Measurements from ENCODE around the gene SUN3. TPM values are rescaled to one million over a fixed set of nuclear protein-coding genes. Genes with fewer than 3 reads are reported as not detected.

Gene SUN3, protein sequence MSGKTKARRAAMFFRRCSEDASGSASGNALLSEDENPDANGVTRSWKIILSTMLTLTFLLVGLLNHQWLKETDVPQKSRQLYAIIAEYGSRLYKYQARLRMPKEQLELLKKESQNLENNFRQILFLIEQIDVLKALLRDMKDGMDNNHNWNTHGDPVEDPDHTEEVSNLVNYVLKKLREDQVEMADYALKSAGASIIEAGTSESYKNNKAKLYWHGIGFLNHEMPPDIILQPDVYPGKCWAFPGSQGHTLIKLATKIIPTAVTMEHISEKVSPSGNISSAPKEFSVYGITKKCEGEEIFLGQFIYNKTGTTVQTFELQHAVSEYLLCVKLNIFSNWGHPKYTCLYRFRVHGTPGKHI
- total RNA-seq, result not detected in 2 replicates

DNA sequence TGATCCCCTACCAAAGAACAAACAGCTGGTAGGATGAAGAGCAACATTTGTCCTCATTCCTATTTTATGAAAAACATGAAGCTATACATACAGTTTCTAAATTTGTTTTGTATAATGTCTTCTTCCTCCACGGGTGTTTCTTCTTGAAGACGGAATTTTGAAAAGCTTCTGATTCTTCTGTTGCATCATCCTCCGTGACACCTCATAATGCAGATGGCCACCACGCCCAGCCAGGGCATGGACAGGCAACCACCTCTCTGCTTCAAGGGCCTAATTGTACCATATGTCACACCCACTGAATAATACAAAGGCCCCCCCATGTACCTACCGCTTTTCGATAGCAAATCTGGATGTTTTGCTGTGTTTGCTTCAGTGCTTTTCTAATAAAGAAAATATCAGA is at the start of gene SUN3:
Gene SUN3, minus strand, starts transcription at position 170 of the 400 bp plus-strand sequence. Its CDS starts 169 bp downstream, at position 1.

DNA sequence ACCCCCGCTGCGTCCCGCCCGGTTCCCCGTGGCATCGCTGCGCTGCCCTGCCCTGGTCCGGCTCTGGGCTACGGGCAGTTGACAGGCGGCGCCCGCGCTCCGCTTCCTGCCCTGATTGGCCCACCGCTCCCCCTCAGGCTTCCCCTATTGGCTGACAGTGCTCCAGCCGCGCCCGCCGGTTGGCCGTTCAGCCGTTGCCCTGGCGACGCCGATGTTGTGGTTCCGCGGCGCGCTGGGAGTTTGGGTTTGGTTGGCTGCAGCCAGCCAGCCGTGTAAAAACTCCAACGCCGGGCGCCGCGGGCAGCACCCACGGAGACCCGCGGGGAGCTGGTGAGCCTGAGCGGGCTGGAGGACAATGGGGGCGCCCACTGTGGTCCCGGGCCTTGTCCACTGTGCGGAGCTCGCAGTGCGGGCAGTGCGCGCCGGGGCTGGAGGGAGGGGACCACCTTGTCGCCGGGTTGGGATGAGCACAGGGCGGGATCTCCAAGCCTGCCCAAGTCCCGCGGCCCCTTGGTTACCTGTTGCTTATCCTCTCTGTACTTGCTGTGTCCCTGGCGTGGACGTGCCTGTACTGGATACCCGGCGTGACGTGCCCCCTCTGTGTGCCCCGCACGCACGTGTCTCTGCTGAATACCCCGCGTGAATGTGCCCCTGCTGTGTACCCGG is 6.5 kb upstream of the SUN3 start, which contains the start of gene C7orf57:
Gene C7orf57, plus strand, starts transcription at position 243 of the 666 bp plus-strand sequence. CDS start 766 bp downstream, outside the sequence.

DNA sequence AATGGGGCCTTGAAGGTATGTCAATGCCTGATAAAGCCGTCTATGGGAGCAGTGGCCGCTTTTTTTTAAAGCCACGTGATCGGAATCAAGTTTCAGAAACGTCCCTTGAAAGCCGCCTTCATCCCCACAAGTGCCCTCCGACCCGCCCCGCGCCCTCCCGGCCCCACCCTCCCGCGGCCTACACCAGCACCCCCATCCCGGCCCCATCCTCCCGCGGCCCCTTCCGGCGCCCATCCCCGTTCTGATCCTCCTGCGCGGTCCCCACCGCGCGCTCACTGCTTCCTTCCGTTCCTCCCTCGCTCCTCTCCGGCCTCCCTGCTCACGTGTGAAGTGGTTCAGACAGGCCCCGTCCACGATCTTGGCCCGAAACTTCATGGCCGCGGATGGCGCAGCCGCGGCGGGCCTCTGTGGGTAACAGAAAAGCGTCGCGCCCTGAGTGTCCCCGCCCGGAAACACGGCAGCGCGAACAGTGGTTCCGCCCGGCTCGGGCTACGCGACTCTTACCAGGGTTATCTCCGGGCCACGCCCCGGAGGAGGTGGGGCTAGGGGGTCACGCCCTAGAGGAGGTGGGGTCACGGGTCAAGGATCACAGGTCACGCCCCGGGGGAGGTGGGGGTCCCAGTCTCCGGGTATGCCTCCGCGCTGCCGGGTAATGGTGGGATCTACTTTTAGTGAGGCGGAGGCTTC is 49.6 kb downstream of the SUN3 start, which contains the start of gene HUS1:
Gene HUS1, minus strand, starts transcription at position 471 of the 687 bp plus-strand sequence. Its CDS starts 96 bp downstream, at position 375.

DNA sequence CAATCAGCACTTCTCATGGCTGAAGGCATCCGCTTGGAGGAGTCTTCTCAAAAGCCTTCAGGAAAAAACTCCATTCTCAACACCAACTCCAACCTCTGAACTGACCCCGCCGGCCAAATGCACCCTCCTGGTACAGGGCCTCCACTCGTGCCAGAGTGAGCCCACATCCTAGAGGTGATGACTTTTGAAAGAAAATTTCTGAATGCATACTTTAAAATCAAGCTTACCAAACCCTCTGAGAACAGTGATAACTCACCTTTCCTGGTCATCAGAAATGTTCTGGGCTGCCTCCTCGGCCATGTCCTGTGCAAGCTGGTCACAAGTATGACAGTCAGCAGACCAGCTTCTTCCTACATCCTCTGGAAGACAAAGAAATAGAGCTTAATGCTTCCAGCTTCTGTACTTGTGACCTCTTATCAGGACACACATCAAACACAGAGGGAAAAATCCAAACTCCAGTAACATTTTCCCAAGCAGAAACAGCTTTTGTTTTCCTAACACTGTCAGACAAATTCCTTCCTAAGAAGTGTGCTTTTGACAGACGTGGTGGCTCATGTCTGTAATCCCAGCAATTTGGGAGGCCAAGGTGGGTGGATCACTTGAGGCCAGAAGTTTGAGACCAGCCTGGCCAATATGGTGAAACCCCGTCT is 80.6 kb downstream of the SUN3 start, which contains the start of gene PKD1L1:
Gene PKD1L1, minus strand, starts transcription at position 326 of the 650 bp plus-strand sequence. Its CDS starts 26 bp downstream, at position 300.

Other genes with a start within 250 kb of the SUN3 start
- under 0.01 and 0.12 TPM in 2 replicates for gene PKD1L1, start 80.6 kb downstream of the SUN3 start, total RNA-seq
- 22.1 and 26.7 TPM in 2 replicates for gene HUS1, start 49.5 kb downstream of the SUN3 start, total RNA-seq
- 0.24 TPM in 1 of 2 replicates, not detected in the other for gene C7orf57, start 6.4 kb upstream of the SUN3 start, total RNA-seq
- 17.5 and 19.1 TPM in 2 replicates for gene UPP1, start 60.2 kb upstream of the SUN3 start, total RNA-seq
- gene ABCA13, start 142.4 kb upstream of the SUN3 start, total RNA-seq, result 0.24 and 1.1 TPM in 2 replicates

Measured in hair follicle dermal papilla cell (primary cell).